Heart left ventricle (tissue), 16 donors: ENCODE measurements around the gene VPREB1. TPM values are rescaled to one million over a fixed set of nuclear protein-coding genes. Genes with fewer than 3 reads are reported as not detected.

Experiments used
- ATAC-seq, 4 donors: fragments of 200-7000 bp; cut with Tn5 transposase; one replicate each; pipeline ENCODE4 v1.9.1; 2020 to 2022; ENCODE audit warnings: moderate library complexity in 4 of 4, mild to moderate bottlenecking in 3 of 4, moderate number of reproducible peaks in 1 of 4
- DNase-seq, 5 donors: peaks; one replicate each; pipeline ENCODE4 v3.0.0-alpha.2; 2020
- H3K27ac ChIP-seq, 12 donors: fragments of 200-600 bp; sonication (generic) in 4 of 12; one replicate each; pipeline versions ENCODE4 v1.5.0 to v1.8.0; 2016 to 2022; ENCODE audit warnings: mild to moderate bottlenecking in 2 of 12
- H3K27me3 ChIP-seq, 9 donors: fragments of 200-600 bp; sonication (generic) in 2 of 9; one replicate each; pipeline versions ENCODE4 v1.5.1 to v1.8.0; 2016 to 2022; ENCODE audit warnings: mild to moderate bottlenecking in 3 of 9
- H3K36me3 ChIP-seq, 9 donors: fragments of 200-600 bp; sonication (generic) in 2 of 9; one replicate each; pipeline versions ENCODE4 v1.5.0 to v1.8.0; 2018 to 2022; ENCODE audit warnings: mild to moderate bottlenecking in 2 of 9
- H3K4me1 ChIP-seq, 12 donors: fragments of 200-600 bp; sonication (generic) in 4 of 12; one replicate each; pipeline versions ENCODE4 v1.5.0 to v1.8.0; 2016 to 2022; ENCODE audit warnings: mild to moderate bottlenecking in 3 of 12
- H3K4me3 ChIP-seq, 12 donors: fragments of 200-600 bp; sonication (generic) in 4 of 12; one replicate each; pipeline versions ENCODE4 v1.5.0 to v1.8.0; 2017 to 2022; ENCODE audit warnings: mild to moderate bottlenecking in 9 of 12, moderate library complexity in 4 of 12
- H3K9me3 ChIP-seq, 12 donors: fragments of 200-600 bp; sonication (generic) in 4 of 12; one replicate each; pipeline versions ENCODE4 v1.5.0 to v1.8.0; 2016 to 2022; ENCODE audit warnings: mild to moderate bottlenecking in 1 of 12
- CTCF ChIP-seq, 12 donors: fragments of 200-600 bp; sonication (generic) in 4 of 12; IDR thresholded peaks; one replicate each; pipeline versions ENCODE4 v1.5.0 to v1.8.0; 2018 to 2022; ENCODE audit warnings: antibody characterized with exemption in 12 of 12, mild to moderate bottlenecking in 5 of 12
- POLR2A ChIP-seq, 2 donors: fragments of 450-650 bp; IDR thresholded peaks; one replicate each; pipeline ENCODE4 v1.6.1; 2017; ENCODE audit warnings: antibody characterized with exemption in 2 of 2, mild to moderate bottlenecking in 2 of 2, moderate library complexity in 2 of 2
- WGBS, 4 donors: extraction: QIAGEN DNeasy Blood & Tissue Kit in 2 of 4; methylation state at CpG; one replicate each; pipeline versions ENCODE4 v1.1.5 to v1.1.7; 2013 to 2018; 5-methylcytosine and 5-hydroxymethylcytosine counted together
- intact Hi-C, 10 donors: fragments of 100-400 bp; cut with DNase I; formaldehyde crosslinking; loops; one replicate each; pipeline versions ENCODE4 v1.11.1 to v1.14.2; 2022
- polyA plus RNA-seq, 2 donors: library from polyadenylated mRNA; stranded (reverse); fragments of 200-250 nt; gene quantifications; one replicate each; pipeline ENCODE4 v1.2.3, GENCODE V29; 2013
- total RNA-seq, 9 donors: library from RNA; depleted of rRNA in 2 of 9; stranded (reverse); fragments of >200 nt in 2 of 9; fragmentation: NEBNext Ultra II Directional in 3 of 9; extraction: Animal tissue kit (Norgen Biotek cat#: 25700) in 3 of 9; gene quantifications; one replicate each; pipeline versions ENCODE4 v1.1.0 to v1.2.4, GENCODE V29; 2016 to 2023
- donor health status: ischemic (EF 13 %, LVEDD 7.1; RV severe dilation, severe dysfunction).
- donor health status: healthy with polysubstance abuse.
- donor health status: DM: no; HTN: yes; CAD: no.
- donor health status: DM: no; HTN: no; CAD: no.
- donor health status: ischemic (EF 25% LVEDD 6.9; RV normal size, moderate dysfunction).
- donor health status: ischemic (EF 25% LVEDD 5.7; RV mildly dilated, moderate dysfunction).
- donor health status: healthy.
- donor health status: DM: yes; HTN: yes; CAD: no.
- donor health status: ischemic (EF 35%, LVEDD 5.7; RV mildly dilated, moderate dysfunction).
- donor health status: nonischemic (EF 11% LVEDD 7.7; RV severe dilation, severe dysfunction).
- donor health status: DM: yes; HTN: yes; CAD: no.
- donor health status: PGD.
- donor health status: ischemic (EF 29% LVEDD 5.4; RV normal size, mild dysfunction).
- donor health status: nonischemic (EF 23%, LVEDD 6.1; RV moderate dilation, normal function).

VPREB1 gene
- total and polyA plus RNA-seq, 11 donors: not detected

- no peak for ATAC-seq
- intact Hi-C loops: loop anchor here in 1 of 10 donors (10.0 kb wide), 1 partner anchor 669 kb away; the partner anchor contains the start of gene IGLL5
- no peaks in the 10 kb centered on the region for H3K36me3 ChIP-seq
- no peaks in the 10 kb centered on the region for H3K4me1 ChIP-seq
- no peak for TF ChIP-seq CTCF (IDR thresholded peaks at IDR 0.05)
- TF ChIP-seq POLR2A (IDR thresholded peaks at IDR 0.05): no peak
- no peaks in the 10 kb centered on the region for H3K9me3 ChIP-seq
- no peak overlapping the region for H3K27ac ChIP-seq
- DNase-seq: no peak
- WGBS, 4 donors: 52 to 79% (median 67%) methylated on average over 5 of the region's 5 CpGs
- no peak overlapping the region for H3K4me3 ChIP-seq
- H3K27me3 ChIP-seq: peaks cover 0 to 30% (median 6%) of the 10 kb centered on the region in 9 donors
Measured at GRCh38 chr22:22215659-22216449, 28.7 kb upstream of the VPREB1 start.

GRCh38 chr22:22216450-22216959, 28.1 kb upstream of the VPREB1 start:
- no peaks in the 10 kb centered on the region for H3K9me3 ChIP-seq
- no peak overlapping the region for H3K4me3 ChIP-seq
- DNase-seq (no peak), ATAC-seq (no peak)
- WGBS, 4 donors: 70 to 79% (median 77%) methylated on average over 4 of the region's 4 CpGs
- TF ChIP-seq POLR2A (IDR thresholded peaks at IDR 0.05) (no peak), CTCF (IDR thresholded peaks at IDR 0.05) (no peak)
- H3K36me3 ChIP-seq: no peaks in the 10 kb centered on the region
- no peaks in the 10 kb centered on the region for H3K4me1 ChIP-seq
- H3K27me3 ChIP-seq: peaks cover 0 to 25% (median 4%) of the 10 kb centered on the region in 9 donors
- intact Hi-C loops: loop anchor here in 1 of 10 donors (10.0 kb wide), 1 partner anchor 668 kb away; the partner anchor contains the start of gene IGLL5
- H3K27ac ChIP-seq: no peak overlapping the region

- no peak overlapping the region for H3K4me3 ChIP-seq
- H3K27me3 ChIP-seq: peaks cover 0 to 12% (median 0%) of the 10 kb centered on the region in 9 donors
- intact Hi-C loops: loop anchor here in 1 of 10 donors (10.0 kb wide), 1 partner anchor 666 kb away; the partner anchor contains the start of gene IGLL5
- H3K27ac ChIP-seq: no peak overlapping the region
- H3K4me1 ChIP-seq: no peaks in the 10 kb centered on the region
- ATAC-seq (no peak), DNase-seq (no peak)
- H3K9me3 ChIP-seq: no peaks in the 10 kb centered on the region
- 16 to 21% (median 18%) methylated on average over 4 of the region's 4 CpGs for WGBS, 4 donors
- H3K36me3 ChIP-seq: no peaks in the 10 kb centered on the region
- no peak for TF ChIP-seq CTCF (IDR thresholded peaks at IDR 0.05)
- no peak for TF ChIP-seq POLR2A (IDR thresholded peaks at IDR 0.05)
Measured at GRCh38 chr22:22218302-22218701, 26.3 kb upstream of the VPREB1 start.
